ENCODE data around the gene KDM5A.

- TF ChIP-seq NKRF (conservative IDR thresholded peaks at IDR 0.05) (no peak), EGR1 (IDR thresholded peaks at IDR 0.05; ENCODE audit: borderline replicate concordance in 1 of 2, low read depth in 2 of 2, low read length in 2 of 2) (no peak), CTCF (IDR thresholded peaks at IDR 0.05 in 2 of 3, conservative IDR thresholded peaks at IDR 0.05 in 1 of 3; ENCODE audit: control insufficient read depth in 2 of 3, extremely low read depth in 1 of 3, insufficient read depth in 1 of 3, low read depth in 3 of 3, low read length in 3 of 3) (no peak), TCF7 (IDR thresholded peaks at IDR 0.05; ENCODE audit: borderline replicate concordance) (no peak), SIN3A (IDR thresholded peaks at IDR 0.05; ENCODE audit: low read depth, low read length) (no peak), POLR2A (IDR thresholded peaks at IDR 0.05; ENCODE audit: low read depth, low read length) (no peak), CREB1 (IDR thresholded peaks at IDR 0.05; ENCODE audit: low read depth) (no peak), REST (IDR thresholded peaks at IDR 0.05; ENCODE audit: low read depth, low read length) (no peak), FOXK2 (IDR thresholded peaks at IDR 0.05) (no peak), CHD4 (IDR thresholded peaks at IDR 0.05) (no peak)
These were observed 25.7 kb upstream of the KDM5A start for GRCh38 chr12:414859-415258.
